ENCODE results near the gene NBPF8. TPM values are rescaled to one million over a fixed set of nuclear protein-coding genes. Genes with fewer than 3 reads are reported as not detected.
"Not testable (repeated sequence)": the region's sequence is repeated elsewhere in the genome, so short reads cannot be mapped to it uniquely, and the experiment has no call there.

The NBPF8 gene
- total RNA-seq = 1.3 TPM
- long read RNA-seq = 0 reads

GRCh38 chr1:120414911-120415480 lies at the start of gene NBPF8:
TSS of gene NBPF8 (plus strand) at chr1:120415035. CDS start at chr1:120436523, 21,488 bp downstream.
- ATAC-seq = peak; percentile 100
- intact Hi-C loops (cut with DNase I) = not testable (repeated sequence)
- peak; percentile 92 for DNase-seq (ENCODE audit: missing footprints)

- intact Hi-C loops (cut with DNase I); ATAC-seq: not testable (repeated sequence)
Measured at GRCh38 chr1:120367709-120368108, 47.1 kb upstream of the NBPF8 start.

GRCh38 chr1:120386651-120387050 lies 28.2 kb upstream of the NBPF8 start:
- DNase-seq (ENCODE audit: missing footprints); ATAC-seq; intact Hi-C loops (cut with DNase I): not testable (repeated sequence)

More at GRCh38 chr1:120367709-120368108, 47.1 kb upstream of the NBPF8 start:
- not testable (repeated sequence) for DNase-seq (ENCODE audit: missing footprints)

GRCh38 chr1:120388597-120389126 lies 26.2 kb upstream of the NBPF8 start:
- intact Hi-C loops (cut with DNase I); ATAC-seq; DNase-seq (ENCODE audit: missing footprints): not testable (repeated sequence)

- ATAC-seq; DNase-seq (ENCODE audit: missing footprints); intact Hi-C loops (cut with DNase I): not testable (repeated sequence)
Measured at GRCh38 chr1:120391365-120391764, 23.5 kb upstream of the NBPF8 start.

GRCh38 chr1:120393316-120394232 lies 21.3 kb upstream of the NBPF8 start:
- intact Hi-C loops (cut with DNase I); DNase-seq (ENCODE audit: missing footprints); ATAC-seq: not testable (repeated sequence)

GRCh38 chr1:120405348-120405747 lies 9.5 kb upstream of the NBPF8 start:
- DNase-seq (ENCODE audit: missing footprints); ATAC-seq; intact Hi-C loops (cut with DNase I): not testable (repeated sequence)

- DNase-seq (ENCODE audit: missing footprints); intact Hi-C loops (cut with DNase I): not testable (repeated sequence)
- peak; percentile 13 for ATAC-seq
Measured at GRCh38 chr1:120414451-120414850, 384 bp upstream of the NBPF8 start.

GRCh38 chr1:120415492-120415961 lies 692 bp downstream of the NBPF8 start:
- ATAC-seq = peak; percentile 67
- intact Hi-C loops (cut with DNase I) = not testable (repeated sequence)

GRCh38 chr1:120425063-120425462 lies 10.2 kb downstream of the NBPF8 start:
- intact Hi-C loops (cut with DNase I); DNase-seq (ENCODE audit: missing footprints); ATAC-seq: not testable (repeated sequence)

More at GRCh38 chr1:120415492-120415961, 692 bp downstream of the NBPF8 start:
- peak; percentile 56 for DNase-seq (ENCODE audit: missing footprints)

- intact Hi-C loops (cut with DNase I); ATAC-seq: not testable (repeated sequence)
Measured at GRCh38 chr1:120431626-120432025, 16.8 kb downstream of the NBPF8 start.

GRCh38 chr1:120433831-120434230 lies 19.0 kb downstream of the NBPF8 start:
- intact Hi-C loops (cut with DNase I); ATAC-seq; DNase-seq (ENCODE audit: missing footprints): not testable (repeated sequence)

More at GRCh38 chr1:120431626-120432025, 16.8 kb downstream of the NBPF8 start:
- not testable (repeated sequence) for DNase-seq (ENCODE audit: missing footprints)

- intact Hi-C loops (cut with DNase I); ATAC-seq; DNase-seq (ENCODE audit: missing footprints): not testable (repeated sequence)
Measured at GRCh38 chr1:120449124-120449523, 34.3 kb downstream of the NBPF8 start.

Other genes starting within 250 kb of the NBPF8 start
- gene SEC22B, start 238.5 kb upstream of the NBPF8 start, total RNA-seq = 14.1 TPM

All from Right ventricle myocardium inferior (tissue), 1 donor.